Neural cell (in vitro differentiated cells): ENCODE data around the gene MYF5. TPM values are rescaled to one million over a fixed set of nuclear protein-coding genes. Genes with fewer than 3 reads are reported as not detected.
"Not testable (repeated sequence)": the region's sequence is repeated elsewhere in the genome, so short reads cannot be mapped to it uniquely, and the experiment has no call there.

Source experiments
- H2AFZ ChIP-seq: fragments of 200-600, 300-800 bp; sonication (generic), shearing (Covaris generic); 2 replicates; pipeline ENCODE4 v1.6.0; 2014; ENCODE audit warnings: low read depth, mild to moderate bottlenecking, antibody characterized with exemption, low read length, moderate library complexity
- H3F3A ChIP-seq: fragments of 200-600 bp; shearing (Covaris generic); 2 replicates; pipeline ENCODE4 v1.6.1; 2016; ENCODE audit warnings: mild to moderate bottlenecking, moderate library complexity, mixed read lengths, antibody characterized with exemption, low read length; ENCODE audit not compliant: insufficient read depth, poor library complexity, severe bottlenecking
- H3K27ac ChIP-seq: fragments of 200-600, 300-800 bp; sonication (generic), shearing (Covaris generic); 2 replicates; pipeline ENCODE4 v1.5.1; 2014; ENCODE audit warnings: mild to moderate bottlenecking, low read length, moderate library complexity
- H3K27me3 ChIP-seq: fragments of 300-800, 200-600 bp; sonication (generic), shearing (Covaris generic); 2 replicates; pipeline ENCODE4 v1.6.0; 2014; ENCODE audit warnings: mild to moderate bottlenecking, low read depth, low read length, moderate library complexity; ENCODE audit not compliant: insufficient read depth
- H3K36me3 ChIP-seq: fragments of 300-800, 200-600 bp; sonication (generic), shearing (Covaris generic); 2 replicates; pipeline ENCODE4 v1.5.1; 2014; ENCODE audit warnings: mild to moderate bottlenecking, antibody characterized with exemption, low read length, moderate library complexity; ENCODE audit not compliant: insufficient read depth
- H3K4me2 ChIP-seq: fragments of 300-800, 200-600 bp; sonication (generic), shearing (Covaris generic); 2 replicates; pipeline ENCODE4 v1.6.0; 2014; ENCODE audit warnings: mild to moderate bottlenecking, low read length
- H3K4me3 ChIP-seq: fragments of 300-800, 200-600 bp; sonication (generic), shearing (Covaris generic); 2 replicates; pipeline ENCODE4 v1.5.1; 2014; ENCODE audit warnings: mild to moderate bottlenecking, low read length, moderate library complexity
- H3K79me2 ChIP-seq: fragments of 200-600 bp; shearing (Covaris generic); replicated peaks from 2 replicates; pipeline ENCODE4 v1.6.0; 2014; ENCODE audit warnings: mild to moderate bottlenecking, low read length, moderate library complexity; ENCODE audit not compliant: insufficient read depth
- H3K9ac ChIP-seq: fragments of 300-800, 200-600 bp; sonication (generic), shearing (Covaris generic); 2 replicates; pipeline ENCODE4 v1.6.1; 2016; ENCODE audit warnings: mild to moderate bottlenecking, low read length, mixed read lengths
- H3K9me2 ChIP-seq: fragments of 200-600 bp; shearing (Covaris generic); 2 replicates; pipeline ENCODE4 v1.6.1; 2016; ENCODE audit warnings: mild to moderate bottlenecking, low read length, mixed read lengths; ENCODE audit not compliant: insufficient read depth
- H3K9me3 ChIP-seq: fragments of 200-600, 300-800 bp; sonication (generic), shearing (Covaris generic); 2 replicates; pipeline ENCODE4 v1.6.1; 2016; ENCODE audit warnings: mild to moderate bottlenecking, mixed run types, low read length, moderate library complexity, mixed read lengths
- H4K20me1 ChIP-seq: fragments of 200-600 bp; shearing (Covaris generic); 2 replicates; pipeline ENCODE4 v1.6.1; 2016; ENCODE audit warnings: mild to moderate bottlenecking, mixed run types; ENCODE audit not compliant: insufficient read depth
- EP300 ChIP-seq: fragments of 450-650 bp; conservative IDR thresholded peaks from 2 replicates; pipeline ENCODE4 v1.6.1; 2014; ENCODE audit warnings: antibody characterized with exemption, mild to moderate bottlenecking, moderate library complexity; ENCODE audit not compliant: poor library complexity, severe bottlenecking
- EZH2 ChIP-seq: fragments of 200-600, 300-800 bp; shearing (Covaris generic), sonication (generic); IDR thresholded peaks from 2 replicates; pipeline ENCODE4 v1.6.1; 2014; ENCODE audit warnings: antibody characterized with exemption, low read length, borderline replicate concordance, mild to moderate bottlenecking; ENCODE audit not compliant: insufficient read depth, poor library complexity, severe bottlenecking
- MXI1 ChIP-seq: fragments of 450-650 bp; conservative IDR thresholded peaks from 2 replicates; pipeline ENCODE4 v1.6.1; 2014; ENCODE audit warnings: antibody characterized with exemption, mild to moderate bottlenecking; ENCODE audit not compliant: poor library complexity, severe bottlenecking
- POLR2AphosphoS5 ChIP-seq: IDR thresholded peaks from 2 replicates; pipeline ENCODE4 v1.6.1; 2012
- RAD21 ChIP-seq: fragments of 450-650 bp; conservative IDR thresholded peaks from 2 replicates; pipeline ENCODE4 v1.6.1; 2014; ENCODE audit warnings: antibody characterized with exemption, mild to moderate bottlenecking, moderate library complexity
- SMC3 ChIP-seq: fragments of 450-650 bp; conservative IDR thresholded peaks from 2 replicates; pipeline ENCODE4 v1.6.1; 2014; ENCODE audit warnings: antibody characterized with exemption, mild to moderate bottlenecking, moderate library complexity; ENCODE audit not compliant: poor library complexity
- TAF1 ChIP-seq: IDR thresholded peaks from 2 replicates; pipeline ENCODE4 v1.6.1; 2012; ENCODE audit warnings: low read depth
- polyA plus RNA-seq: library from polyadenylated mRNA; depleted of rRNA; stranded (reverse); fragments of >200 nt; gene quantifications from 2 replicates; pipeline ENCODE4 v1.2.3, GENCODE V29; 2014
- TF ChIP-seq, protein P1 (sequence below): fragments of 450-650 bp; IDR thresholded peaks from 2 replicates; pipeline ENCODE4 v1.5.1; 2014; ENCODE audit warnings: antibody characterized with exemption, mild to moderate bottlenecking, moderate library complexity; ENCODE audit not compliant: poor library complexity, severe bottlenecking
- TF ChIP-seq, protein P2 (sequence below): IDR thresholded peaks from 2 replicates; pipeline ENCODE4 v1.6.1; 2012; ENCODE audit warnings: borderline replicate concordance

MYF5 gene
- polyA plus RNA-seq, 1 donor from 2014 or later, result not detected

DNA sequence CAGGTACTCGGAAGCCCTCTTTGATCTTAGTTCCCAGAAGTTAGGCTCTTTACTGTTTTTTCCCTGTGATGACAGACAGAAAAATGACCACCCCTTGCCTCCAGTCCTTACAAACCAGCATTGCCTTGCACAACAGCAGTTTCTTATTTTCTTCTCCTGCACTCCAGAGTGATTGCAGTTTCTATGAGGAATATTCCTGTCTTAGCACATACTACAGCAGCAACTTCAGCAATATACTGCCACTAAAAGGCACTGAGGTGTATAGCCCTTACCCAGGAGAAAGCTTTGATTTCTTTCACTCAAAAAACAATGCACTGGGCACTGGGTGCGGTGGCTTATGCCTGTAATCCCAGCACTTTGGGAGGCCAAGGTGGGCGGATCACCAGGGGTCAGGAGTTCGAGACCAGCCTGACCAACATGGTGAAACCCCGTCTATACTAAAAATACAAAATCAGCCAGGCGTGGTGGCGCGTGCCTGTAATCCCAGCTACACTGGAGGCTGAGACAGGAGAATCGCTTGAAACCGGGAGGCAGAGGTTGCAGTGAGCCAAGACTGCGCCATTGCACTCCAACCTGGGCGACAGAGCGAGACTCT lies 40.6 kb upstream of the MYF5 start:
- H3K4me2 ChIP-seq, H3K27me3 ChIP-seq, H2AFZ ChIP-seq, H3K36me3 ChIP-seq, H3K9me2 ChIP-seq, H3F3A ChIP-seq, H3K27ac ChIP-seq, H4K20me1 ChIP-seq, H3K79me2 ChIP-seq, H3K4me3 ChIP-seq, H3K9ac ChIP-seq, H3K9me3 ChIP-seq: not testable (repeated sequence)
- TF ChIP-seq, protein P1, sequence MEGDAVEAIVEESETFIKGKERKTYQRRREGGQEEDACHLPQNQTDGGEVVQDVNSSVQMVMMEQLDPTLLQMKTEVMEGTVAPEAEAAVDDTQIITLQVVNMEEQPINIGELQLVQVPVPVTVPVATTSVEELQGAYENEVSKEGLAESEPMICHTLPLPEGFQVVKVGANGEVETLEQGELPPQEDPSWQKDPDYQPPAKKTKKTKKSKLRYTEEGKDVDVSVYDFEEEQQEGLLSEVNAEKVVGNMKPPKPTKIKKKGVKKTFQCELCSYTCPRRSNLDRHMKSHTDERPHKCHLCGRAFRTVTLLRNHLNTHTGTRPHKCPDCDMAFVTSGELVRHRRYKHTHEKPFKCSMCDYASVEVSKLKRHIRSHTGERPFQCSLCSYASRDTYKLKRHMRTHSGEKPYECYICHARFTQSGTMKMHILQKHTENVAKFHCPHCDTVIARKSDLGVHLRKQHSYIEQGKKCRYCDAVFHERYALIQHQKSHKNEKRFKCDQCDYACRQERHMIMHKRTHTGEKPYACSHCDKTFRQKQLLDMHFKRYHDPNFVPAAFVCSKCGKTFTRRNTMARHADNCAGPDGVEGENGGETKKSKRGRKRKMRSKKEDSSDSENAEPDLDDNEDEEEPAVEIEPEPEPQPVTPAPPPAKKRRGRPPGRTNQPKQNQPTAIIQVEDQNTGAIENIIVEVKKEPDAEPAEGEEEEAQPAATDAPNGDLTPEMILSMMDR, result peak; percentile 37
- peak; percentile 37 for TF ChIP-seq RAD21

DNA sequence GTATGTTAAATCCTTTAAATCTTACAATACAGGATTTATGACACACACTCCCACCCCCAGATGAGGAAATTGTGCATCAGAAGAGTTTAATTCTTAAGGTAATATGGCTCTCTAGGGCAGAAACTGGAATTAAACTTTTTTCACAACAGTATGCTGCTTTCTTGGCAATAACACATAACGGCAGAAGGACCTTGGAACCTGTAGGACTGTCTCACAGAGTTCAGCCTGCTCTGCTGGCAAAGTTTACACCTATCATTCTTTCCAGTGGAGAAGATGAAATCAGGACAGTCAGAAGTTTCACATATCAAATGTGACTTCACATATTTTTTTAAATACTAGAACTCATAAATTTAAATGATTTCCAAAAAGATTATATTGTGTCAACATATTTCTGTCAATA lies 39.9 kb upstream of the MYF5 start:
- no peaks in the 10 kb centered on the region for H3K36me3 ChIP-seq
- no peaks in the 10 kb centered on the region for H4K20me1 ChIP-seq
- no peak overlapping the region for H3K9ac ChIP-seq
- H3K4me3 ChIP-seq, result no peak overlapping the region
- no peak overlapping the region for H3K27ac ChIP-seq
- no peak overlapping the region for H3K4me2 ChIP-seq
- H3K9me3 ChIP-seq, result no peaks in the 10 kb centered on the region
- no peaks in the 10 kb centered on the region for H3K27me3 ChIP-seq
- H3K9me2 ChIP-seq, result no peaks in the 10 kb centered on the region
- TF ChIP-seq SMC3 (no peak), MXI1 (no peak), EP300 (no peak), POLR2AphosphoS5 (no peak), RAD21 (no peak), EZH2 (no peak), TAF1 (no peak)
- TF ChIP-seq, protein P2, sequence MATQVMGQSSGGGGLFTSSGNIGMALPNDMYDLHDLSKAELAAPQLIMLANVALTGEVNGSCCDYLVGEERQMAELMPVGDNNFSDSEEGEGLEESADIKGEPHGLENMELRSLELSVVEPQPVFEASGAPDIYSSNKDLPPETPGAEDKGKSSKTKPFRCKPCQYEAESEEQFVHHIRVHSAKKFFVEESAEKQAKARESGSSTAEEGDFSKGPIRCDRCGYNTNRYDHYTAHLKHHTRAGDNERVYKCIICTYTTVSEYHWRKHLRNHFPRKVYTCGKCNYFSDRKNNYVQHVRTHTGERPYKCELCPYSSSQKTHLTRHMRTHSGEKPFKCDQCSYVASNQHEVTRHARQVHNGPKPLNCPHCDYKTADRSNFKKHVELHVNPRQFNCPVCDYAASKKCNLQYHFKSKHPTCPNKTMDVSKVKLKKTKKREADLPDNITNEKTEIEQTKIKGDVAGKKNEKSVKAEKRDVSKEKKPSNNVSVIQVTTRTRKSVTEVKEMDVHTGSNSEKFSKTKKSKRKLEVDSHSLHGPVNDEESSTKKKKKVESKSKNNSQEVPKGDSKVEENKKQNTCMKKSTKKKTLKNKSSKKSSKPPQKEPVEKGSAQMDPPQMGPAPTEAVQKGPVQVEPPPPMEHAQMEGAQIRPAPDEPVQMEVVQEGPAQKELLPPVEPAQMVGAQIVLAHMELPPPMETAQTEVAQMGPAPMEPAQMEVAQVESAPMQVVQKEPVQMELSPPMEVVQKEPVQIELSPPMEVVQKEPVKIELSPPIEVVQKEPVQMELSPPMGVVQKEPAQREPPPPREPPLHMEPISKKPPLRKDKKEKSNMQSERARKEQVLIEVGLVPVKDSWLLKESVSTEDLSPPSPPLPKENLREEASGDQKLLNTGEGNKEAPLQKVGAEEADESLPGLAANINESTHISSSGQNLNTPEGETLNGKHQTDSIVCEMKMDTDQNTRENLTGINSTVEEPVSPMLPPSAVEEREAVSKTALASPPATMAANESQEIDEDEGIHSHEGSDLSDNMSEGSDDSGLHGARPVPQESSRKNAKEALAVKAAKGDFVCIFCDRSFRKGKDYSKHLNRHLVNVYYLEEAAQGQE, result no peak
- TF ChIP-seq, protein P1, result no peak
- H2AFZ ChIP-seq, result no peak overlapping the region
- H3F3A ChIP-seq, result no peaks in the 10 kb centered on the region
- no peaks in the 10 kb centered on the region for H3K79me2 ChIP-seq
